A673 (cell line): ENCODE results near the gene PTGES. TPM values are rescaled to one million over a fixed set of nuclear protein-coding genes. Genes with fewer than 3 reads are reported as not detected.
A peak's percentile ranks its signal among the peaks of the same experiment; 100 is the strongest.
"Not testable (repeated sequence)": the region's sequence is repeated elsewhere in the genome, so short reads cannot be mapped to it uniquely, and the experiment has no call there.

Experiments used
- Bru-seq: library from RNA; stranded (reverse); fragments of 400-500 nt; gene quantifications from one replicate; lab custom pipeline; 2021; lab: Mats Ljungman, UMichigan
- BruChase-seq, 2 experiments: library from RNA; stranded (reverse); fragments of 400-500 nt; gene quantifications; one replicate each; lab custom pipeline; 2021; lab: Mats Ljungman, UMichigan
- BruUV-seq: library from RNA; stranded (reverse); fragments of 400-500 nt; replicated peaks from 2 replicates; lab custom pipeline; 2021; lab: Mats Ljungman, UMichigan
- CTCF ChIA-PET: fragments of 300-600 bp; sonication (Branson Sonifier 250); formaldehyde crosslinking; loops from one replicate; lab custom pipeline; 2022; ENCODE audit warnings: antibody characterized with exemption; lab: Charles Lee
- POLR2A ChIA-PET: fragments of 300-600 bp; sonication (Branson Sonifier 250); formaldehyde crosslinking; loops from one replicate; lab custom pipeline; 2022; ENCODE audit warnings: antibody characterized with exemption; ENCODE audit not compliant: low non-redundant PET; lab: Charles Lee
- DNase-seq: peaks from one replicate; pipeline ENCODE4 v3.0.0-alpha.2; 2015; ENCODE audit warnings: low spot score
- H3K27ac ChIP-seq: fragments of 200-600 bp; sonication (generic); 2 replicates; pipeline ENCODE4 v1.5.1; 2016; ENCODE audit warnings: mixed run types, low read depth, mild to moderate bottlenecking, mixed read lengths, antibody characterized with exemption, low read length; ENCODE audit not compliant: poor library complexity, severe bottlenecking
- H3K27me3 ChIP-seq: fragments of 200-600 bp; sonication (generic); replicated peaks from 2 replicates; pipeline ENCODE4 v1.6.1; 2017; ENCODE audit warnings: mixed run types, low read depth, mild to moderate bottlenecking, mixed read lengths, antibody characterized with exemption, low read length; ENCODE audit not compliant: insufficient read depth, poor library complexity
- H3K36me3 ChIP-seq: fragments of 200-600 bp; sonication (generic); 2 replicates; pipeline ENCODE4 v1.6.1; 2016; ENCODE audit warnings: mixed run types, mild to moderate bottlenecking, mixed read lengths, antibody characterized with exemption, low read length; ENCODE audit not compliant: insufficient read depth, poor library complexity, severe bottlenecking
- H3K4me1 ChIP-seq: fragments of 200-600 bp; sonication (generic); 2 replicates; pipeline ENCODE4 v1.6.1; 2017; ENCODE audit warnings: mixed run types, mild to moderate bottlenecking, mixed read lengths, antibody characterized with exemption, low read length; ENCODE audit not compliant: insufficient read depth, poor library complexity, severe bottlenecking
- H3K4me3 ChIP-seq: fragments of 200-600 bp; sonication (generic); 2 replicates; pipeline ENCODE4 v1.5.1; 2016; ENCODE audit warnings: low read depth, mixed run types, mild to moderate bottlenecking, mixed read lengths, low read length; ENCODE audit not compliant: poor library complexity, severe bottlenecking
- H3K9me3 ChIP-seq: fragments of 200-600 bp; sonication (generic); 2 replicates; pipeline ENCODE4 v1.6.1; 2016; ENCODE audit warnings: mixed run types, low read depth, mild to moderate bottlenecking, mixed read lengths, antibody characterized with exemption, low read length; ENCODE audit not compliant: poor library complexity, severe bottlenecking
- CTCF ChIP-seq: fragments of 300-800, 200-600 bp; sonication (generic); conservative IDR thresholded peaks from 2 replicates; pipeline ENCODE4 v1.5.1; 2017; ENCODE audit warnings: low read depth, mild to moderate bottlenecking, antibody characterized with exemption, low read length, moderate library complexity, mixed read lengths
- EZH2 ChIP-seq: fragments of 200-600 bp; sonication (generic); IDR thresholded peaks from 2 replicates; pipeline ENCODE4 v1.6.1; 2017; ENCODE audit warnings: borderline replicate concordance, low read depth, mild to moderate bottlenecking, mixed read lengths, antibody characterized with exemption, low read length; ENCODE audit not compliant: poor library complexity, severe bottlenecking
- intact Hi-C: fragments of 100-400 bp; cut with micrococcal nuclease; formaldehyde crosslinking; loops from one replicate; pipeline ENCODE4 v1.10.0; 2022; ENCODE audit not compliant: unreplicated experiment
- long read RNA-seq: library from polyadenylated mRNA; stranded (forward); transcript quantifications from one replicate; pipeline ENCODE4 v2.0.0, GENCODE V29; 2022
- total RNA-seq: library from RNA; stranded (reverse); gene quantifications from 2 replicates; pipeline ENCODE4 v1.2.3, GENCODE V29; 2021

The PTGES gene
- 0.80 and 1.4 TPM in 2 replicates for total RNA-seq
- percentile 10 among the genes with signal in this experiment for Bru-seq, nascent RNA
- BruChase-seq, experiment 1, labeled RNA remaining after a 2-hour chase, result percentile 21 among the genes with signal in this experiment
- BruChase-seq, experiment 2, labeled RNA remaining after a 6-hour chase, result percentile 24 among the genes with signal in this experiment
- long read RNA-seq, partial matches to known transcripts, result 0 of 1 reads
- long read RNA-seq, other reads (novel, unspliced or antisense), result 1 of 1 reads

GRCh38 chr9:129752900-129753729 lies at the start of gene PTGES:
Gene PTGES, minus strand, starts transcription at chr9:129753042. Its CDS starts 30 bp downstream, at chr9:129753012.
- no peak for TF ChIP-seq CTCF
- TF ChIP-seq EZH2, result no peak
- Histone ChIP-seq H3K9me3 (no peaks in the 10 kb centered on the region), H3K27me3 (no peaks in the 10 kb centered on the region), H3K4me3 (peak within 1 kb of the TSS; percentile 26), H3K36me3 (no peaks in the 10 kb centered on the region), H3K27ac (no peak within 1 kb of the TSS), H3K4me1 (peaks cover 4% of the 10 kb centered on the region)
- ChIA-PET CTCF (interaction anchor here (0.5 kb wide), 1 partner anchor 127 kb away, joined by 4 read pairs; the partner anchor contains the start of gene NTMT1), POLR2A (interaction anchor here (0.6 kb wide), 1 partner anchor 629 kb away, joined by 3 read pairs; no protein-coding TSS in a partner anchor)
- intact Hi-C loops, result no loop called here
- BruUV-seq, result no TSS peak
- DNase-seq, result peak; percentile 80

- no TSS peak for BruUV-seq
- Histone ChIP-seq H3K27ac (no peak overlapping the region), H3K9me3 (no peaks in the 10 kb centered on the region), H3K27me3 (no peaks in the 10 kb centered on the region), H3K36me3 (peaks cover 5% of the 10 kb centered on the region), H3K4me3 (no peak overlapping the region), H3K4me1 (peaks cover 20% of the 10 kb centered on the region)
- POLR2A ChIA-PET, result no interaction called here
- CTCF ChIA-PET, result interaction anchor here (0.6 kb wide), 1 partner anchor 64 kb away, joined by 3 read pairs; no protein-coding TSS in a partner anchor
- no peak for DNase-seq
- no peak for TF ChIP-seq EZH2
- no peak for TF ChIP-seq CTCF
- intact Hi-C loops, result loop anchor here (10.0 kb wide), 1 partner anchor 163 kb away; no protein-coding TSS in a partner anchor
These were observed 48.7 kb upstream of the PTGES start for GRCh38 chr9:129801504-129801903.

GRCh38 chr9:129798973-129799372 lies 46.1 kb upstream of the PTGES start:
- no peak overlapping the region for H3K4me3 ChIP-seq
- H3K36me3 ChIP-seq, result no peaks in the 10 kb centered on the region
- TF ChIP-seq EZH2 (no peak), CTCF (no peak)
- POLR2A ChIA-PET, result no interaction called here
- no TSS peak for BruUV-seq
- peaks cover 3% of the 10 kb centered on the region for H3K4me1 ChIP-seq
- intact Hi-C loops, result no loop called here
- no peak overlapping the region for H3K27ac ChIP-seq
- CTCF ChIA-PET, result no interaction called here
- H3K9me3 ChIP-seq, result no peaks in the 10 kb centered on the region
- H3K27me3 ChIP-seq, result peaks cover 13% of the 10 kb centered on the region
- DNase-seq, result no peak

- POLR2A ChIA-PET, result not testable (repeated sequence)
These were observed 43.2 kb upstream of the PTGES start for GRCh38 chr9:129796029-129796428.

More at GRCh38 chr9:129796029-129796428, 43.2 kb upstream of the PTGES start:
- H3K27me3 ChIP-seq, result peaks cover 13% of the 10 kb centered on the region
- H3K4me1 ChIP-seq, H3K27ac ChIP-seq, H3K4me3 ChIP-seq, DNase-seq, H3K9me3 ChIP-seq, BruUV-seq, H3K36me3 ChIP-seq, CTCF ChIA-PET, intact Hi-C loops: not testable (repeated sequence)
